GM21447 (cell line): ENCODE results near the gene NTM.

Experiments
- ATAC-seq: cut with Tn5 transposase; IDR thresholded peaks from one replicate; pipeline ENCODE4 v1.9.1; 2021; ENCODE audit not compliant: unreplicated experiment

The NTM gene

GRCh38 chr11:131979364-131979763, 608.9 kb downstream of the NTM start:
- no peak for ATAC-seq

GRCh38 chr11:131980199-131980598, 609.8 kb downstream of the NTM start:
- no peak for ATAC-seq

- ATAC-seq: no peak
Observed at GRCh38 chr11:131980888-131981668, 610.7 kb downstream of the NTM start.

- ATAC-seq: no peak
Observed at GRCh38 chr11:131982154-131982553, 611.7 kb downstream of the NTM start.

- ATAC-seq: no peak
Observed at GRCh38 chr11:131985846-131986301, 615.5 kb downstream of the NTM start.

- no peak for ATAC-seq
Observed at GRCh38 chr11:131987703-131988102, 617.3 kb downstream of the NTM start.

GRCh38 chr11:131991606-131992005, 621.2 kb downstream of the NTM start:
- no peak for ATAC-seq

- no peak for ATAC-seq
Observed at GRCh38 chr11:131993246-131993645, 622.8 kb downstream of the NTM start.

- no peak for ATAC-seq
Observed at GRCh38 chr11:131998020-131998419, 627.6 kb downstream of the NTM start.

- no peak for ATAC-seq
Observed at GRCh38 chr11:131999084-131999483, 628.7 kb downstream of the NTM start.

GRCh38 chr11:131999955-132000354, 629.5 kb downstream of the NTM start:
- no peak for ATAC-seq

GRCh38 chr11:132005887-132006286, 635.5 kb downstream of the NTM start:
- ATAC-seq: no peak

GRCh38 chr11:132006884-132007580, 636.6 kb downstream of the NTM start:
- no peak for ATAC-seq

GRCh38 chr11:132008226-132008625, 637.8 kb downstream of the NTM start:
- no peak for ATAC-seq

GRCh38 chr11:132008872-132009271, 638.5 kb downstream of the NTM start:
- ATAC-seq: no peak

- ATAC-seq: no peak
Observed at GRCh38 chr11:132020001-132020400, 649.6 kb downstream of the NTM start.

GRCh38 chr11:132022285-132022684, 651.9 kb downstream of the NTM start:
- ATAC-seq: no peak

GRCh38 chr11:132022733-132023478, 652.5 kb downstream of the NTM start:
- no peak for ATAC-seq

- no peak for ATAC-seq
Observed at GRCh38 chr11:132024587-132025295, 654.3 kb downstream of the NTM start.

GRCh38 chr11:132026746-132027145, 656.3 kb downstream of the NTM start:
- ATAC-seq: no peak
